Heart left ventricle (tissue), 13 donors: ENCODE measurements around the gene TAS2R60.

ENCODE experiments used
- POLR2A ChIP-seq, 2 donors: fragments of 450-650 bp; IDR thresholded peaks; one replicate each; pipeline ENCODE4 v1.6.1; 2017; ENCODE audit warnings: antibody characterized with exemption in 2 of 2, mild to moderate bottlenecking in 2 of 2, moderate library complexity in 2 of 2
- TF ChIP-seq, protein P1 (sequence below), 12 donors: fragments of 200-600 bp; sonication (generic) in 4 of 12; IDR thresholded peaks; one replicate each; pipeline versions ENCODE4 v1.5.0 to v1.8.0; 2018 to 2022; ENCODE audit warnings: antibody characterized with exemption in 12 of 12, mild to moderate bottlenecking in 5 of 12
- donor health status: ischemic (EF 13 %, LVEDD 7.1; RV severe dilation, severe dysfunction).
- donor health status: DM: no; HTN: yes; CAD: no.
- donor health status: DM: no; HTN: no; CAD: no.
- donor health status: ischemic (EF 25% LVEDD 6.9; RV normal size, moderate dysfunction).
- donor health status: ischemic (EF 25% LVEDD 5.7; RV mildly dilated, moderate dysfunction).
- donor health status: ischemic (EF 35%, LVEDD 5.7; RV mildly dilated, moderate dysfunction).
- donor health status: nonischemic (EF 11% LVEDD 7.7; RV severe dilation, severe dysfunction).
- donor health status: DM: yes; HTN: yes; CAD: no.
- donor health status: PGD.
- donor health status: ischemic (EF 29% LVEDD 5.4; RV normal size, mild dysfunction).
- donor health status: nonischemic (EF 23%, LVEDD 6.1; RV moderate dilation, normal function).

DNA sequence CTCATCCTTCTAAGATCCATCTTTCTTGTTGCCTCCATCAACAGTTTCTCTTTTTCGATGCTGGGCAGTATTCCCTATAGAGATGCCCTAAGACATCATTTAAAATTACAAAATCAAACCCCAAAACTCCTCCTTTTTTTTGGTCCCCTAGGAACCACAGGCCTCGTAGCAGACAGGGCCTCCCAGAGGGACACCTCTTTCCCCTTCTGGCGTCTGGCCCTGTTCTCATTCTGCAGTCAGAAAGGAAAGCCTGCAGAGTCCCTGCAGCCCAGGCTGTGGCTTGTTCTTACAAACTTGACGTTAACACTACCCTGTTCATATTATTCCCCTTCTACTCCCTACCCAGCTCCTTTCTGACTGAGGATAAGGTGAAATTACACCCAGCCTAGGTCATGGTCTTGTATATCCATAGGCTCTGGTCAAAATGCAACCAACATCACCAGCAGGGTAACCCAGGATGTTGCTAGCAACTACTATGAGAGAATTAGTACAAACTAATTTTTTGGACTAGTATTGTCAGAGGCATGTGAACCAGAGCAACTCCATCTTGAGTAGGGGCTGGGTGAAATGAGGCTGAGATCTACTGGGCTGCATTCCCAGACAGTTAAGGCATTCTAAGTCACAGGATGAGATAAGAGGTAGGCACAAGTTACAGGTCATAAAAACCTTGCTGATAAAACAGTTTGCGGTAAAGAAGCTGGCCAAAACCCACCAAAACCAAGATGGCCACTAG is 31.1 kb upstream of the TAS2R60 start:
- TF ChIP-seq POLR2A (IDR thresholded peaks at IDR 0.05), result no peak
- TF ChIP-seq, protein P1, sequence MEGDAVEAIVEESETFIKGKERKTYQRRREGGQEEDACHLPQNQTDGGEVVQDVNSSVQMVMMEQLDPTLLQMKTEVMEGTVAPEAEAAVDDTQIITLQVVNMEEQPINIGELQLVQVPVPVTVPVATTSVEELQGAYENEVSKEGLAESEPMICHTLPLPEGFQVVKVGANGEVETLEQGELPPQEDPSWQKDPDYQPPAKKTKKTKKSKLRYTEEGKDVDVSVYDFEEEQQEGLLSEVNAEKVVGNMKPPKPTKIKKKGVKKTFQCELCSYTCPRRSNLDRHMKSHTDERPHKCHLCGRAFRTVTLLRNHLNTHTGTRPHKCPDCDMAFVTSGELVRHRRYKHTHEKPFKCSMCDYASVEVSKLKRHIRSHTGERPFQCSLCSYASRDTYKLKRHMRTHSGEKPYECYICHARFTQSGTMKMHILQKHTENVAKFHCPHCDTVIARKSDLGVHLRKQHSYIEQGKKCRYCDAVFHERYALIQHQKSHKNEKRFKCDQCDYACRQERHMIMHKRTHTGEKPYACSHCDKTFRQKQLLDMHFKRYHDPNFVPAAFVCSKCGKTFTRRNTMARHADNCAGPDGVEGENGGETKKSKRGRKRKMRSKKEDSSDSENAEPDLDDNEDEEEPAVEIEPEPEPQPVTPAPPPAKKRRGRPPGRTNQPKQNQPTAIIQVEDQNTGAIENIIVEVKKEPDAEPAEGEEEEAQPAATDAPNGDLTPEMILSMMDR (IDR thresholded peaks at IDR 0.05), result no peak
